IMR-90 (cell line): ENCODE results near the gene PDYN. TPM values are rescaled to one million over a fixed set of nuclear protein-coding genes. Genes with fewer than 3 reads are reported as not detected.

Experiments
- ATAC-seq: fragments of 200-7000 bp; cut with Tn5 transposase; 2 replicates; pipeline ENCODE4 v1.9.1; 2020; ENCODE audit warnings: low read depth, mild to moderate bottlenecking, moderate library complexity
- BruUV-seq: library from RNA; stranded (reverse); fragments of 400-500 nt; replicated peaks from 2 replicates; lab custom pipeline; 2021; lab: Mats Ljungman, UMichigan
- CTCF ChIA-PET: fragments of 300-600 bp; formaldehyde crosslinking; extraction: SDS; loops from one replicate; lab custom pipeline; 2021; ENCODE audit warnings: antibody characterized with exemption; lab: Yijun Ruan, JAX
- POLR2A ChIA-PET: fragments of 300-600 bp; sonication (Branson Sonifier 250); formaldehyde crosslinking; loops from one replicate; lab custom pipeline; 2022; ENCODE audit warnings: antibody characterized with exemption; ENCODE audit not compliant: unreplicated experiment; lab: Charles Lee
- DNase-seq: peaks from one replicate; pipeline ENCODE4 v3.0.0; 2013
- H2AFZ ChIP-seq: replicated peaks from 2 replicates; pipeline ENCODE3; 2013; ENCODE audit warnings: low read length, mild to moderate bottlenecking; ENCODE audit not compliant: poor library complexity
- H2AK5ac ChIP-seq: 2 replicates; pipeline ENCODE4 v1.6.1; 2013; ENCODE audit warnings: low read depth, low read length, inconsistent platforms
- H2AK9ac ChIP-seq: replicated peaks from 2 replicates; pipeline ENCODE3; 2013; ENCODE audit warnings: mild to moderate bottlenecking, low read depth, low read length, moderate library complexity; ENCODE audit not compliant: poor library complexity
- H2BK120ac ChIP-seq: 2 replicates; pipeline ENCODE4 v1.6.1; 2013; ENCODE audit warnings: low read depth, low read length, inconsistent platforms
- H2BK15ac ChIP-seq: 3 replicates; pipeline ENCODE4 v1.6.1; 2013; ENCODE audit warnings: low read depth, low read length, inconsistent platforms
- H2BK20ac ChIP-seq: 2 replicates; pipeline ENCODE4 v1.6.1; 2013; ENCODE audit warnings: low read depth, mild to moderate bottlenecking, inconsistent platforms, low read length, moderate library complexity
- H2BK5ac ChIP-seq: 2 replicates; pipeline ENCODE4 v1.6.1; 2013; ENCODE audit warnings: mild to moderate bottlenecking, low read depth, low read length, inconsistent platforms; ENCODE audit not compliant: poor library complexity, severe bottlenecking
- H3K14ac ChIP-seq: replicated peaks from 2 replicates; pipeline ENCODE4 v1.6.1; 2013; ENCODE audit warnings: low read depth, low read length, inconsistent platforms
- H3K18ac ChIP-seq: 2 replicates; pipeline ENCODE4 v1.6.1; 2013; ENCODE audit warnings: low read depth, low read length, control low read depth
- H3K23ac ChIP-seq: 2 replicates; pipeline ENCODE4 v1.6.1; 2013; ENCODE audit warnings: low read depth, low read length, inconsistent platforms
- H3K27ac ChIP-seq: 2 replicates; pipeline ENCODE4 v1.5.1; 2013; ENCODE audit warnings: mild to moderate bottlenecking, control low read depth, low read length; ENCODE audit not compliant: insufficient read depth
- H3K27me3 ChIP-seq: 2 replicates; pipeline ENCODE4 v1.6.1; 2013; ENCODE audit warnings: low read length; ENCODE audit not compliant: control insufficient read depth, insufficient read depth
- H3K36me3 ChIP-seq: 2 replicates; pipeline ENCODE4 v1.6.1; 2013; ENCODE audit warnings: low read length, mixed read lengths; ENCODE audit not compliant: control insufficient read depth, insufficient read depth
- H3K4ac ChIP-seq: 2 replicates; pipeline ENCODE4 v1.6.1; 2013; ENCODE audit warnings: low read depth, low read length, inconsistent platforms
- H3K4me1 ChIP-seq: 2 replicates; pipeline ENCODE4 v1.6.1; 2013; ENCODE audit warnings: low read length, mixed read lengths; ENCODE audit not compliant: control insufficient read depth, insufficient read depth
- H3K4me2 ChIP-seq: 2 replicates; pipeline ENCODE4 v1.6.1; 2013; ENCODE audit warnings: low read depth, mild to moderate bottlenecking, control low read depth, low read length, moderate library complexity
- H3K4me3 ChIP-seq: 2 replicates; pipeline ENCODE4 v1.5.1; 2013; ENCODE audit warnings: low read depth, mild to moderate bottlenecking, control low read depth, low read length, moderate library complexity; ENCODE audit not compliant: insufficient read depth
- H3K56ac ChIP-seq: 2 replicates; pipeline ENCODE4 v1.6.1; 2013; ENCODE audit warnings: low read length, inconsistent platforms; ENCODE audit not compliant: insufficient read depth; ENCODE audit errors: extremely low read depth
- H3K79me1 ChIP-seq, 2 experiments: 2 replicates each; pipeline ENCODE4 v1.6.1; 2013; ENCODE audit warnings: low read length in 2 of 2, inconsistent platforms in 1 of 2, low read depth in 1 of 2
- H3K9ac ChIP-seq: 2 replicates; pipeline ENCODE4 v1.6.1; 2013; ENCODE audit warnings: low read depth, low read length, control low read depth
- H3K9me1 ChIP-seq: 2 replicates; pipeline ENCODE4 v1.6.1; 2013; ENCODE audit warnings: low read length, inconsistent platforms; ENCODE audit not compliant: insufficient read depth
- H3K9me3 ChIP-seq: 2 replicates; pipeline ENCODE4 v1.6.1; 2013; ENCODE audit warnings: low read length; ENCODE audit not compliant: control insufficient read depth, insufficient read depth
- H4K20me1 ChIP-seq: 2 replicates; pipeline ENCODE4 v1.6.1; 2013; ENCODE audit warnings: low read length, inconsistent platforms; ENCODE audit not compliant: insufficient read depth
- H4K5ac ChIP-seq: 2 replicates; pipeline ENCODE4 v1.6.1; 2013; ENCODE audit warnings: mild to moderate bottlenecking, low read depth, low read length, control low read depth
- H4K8ac ChIP-seq, 2 experiments: 2 replicates each; pipeline ENCODE4 v1.6.1; 2013; ENCODE audit warnings: low read depth in 2 of 2, low read length in 2 of 2, control low read depth in 1 of 2, inconsistent platforms in 1 of 2
- H4K91ac ChIP-seq: 2 replicates; pipeline ENCODE4 v1.6.1; 2013; ENCODE audit warnings: low read depth, low read length, inconsistent platforms; ENCODE audit not compliant: insufficient read depth
- BHLHE40 ChIP-seq: fragments of 150-350 bp; IDR thresholded peaks from 2 replicates; pipeline ENCODE4 v1.6.1; 2016; ENCODE audit warnings: mild to moderate bottlenecking, low read depth, low read length
- CEBPB ChIP-seq: IDR thresholded peaks from 2 replicates; pipeline ENCODE4 v1.6.1; 2012; ENCODE audit warnings: low read depth, low read length, improper control_type of control experiment
- CHD1 ChIP-seq: IDR thresholded peaks from 2 replicates; pipeline ENCODE4 v1.6.1; 2012; ENCODE audit warnings: low read depth, low read length, improper control_type of control experiment
- CTCF ChIP-seq: conservative IDR thresholded peaks from 2 replicates; pipeline ENCODE4 v1.5.1; 2012; ENCODE audit warnings: mild to moderate bottlenecking, low read depth, low read length, improper control_type of control experiment
- FOS ChIP-seq: fragments of 150-350 bp; IDR thresholded peaks from 2 replicates; pipeline ENCODE4 v1.6.1; 2016; ENCODE audit warnings: low read depth, low read length
- MAFK ChIP-seq: IDR thresholded peaks from 2 replicates; pipeline ENCODE4 v1.6.1; 2012; ENCODE audit warnings: low read depth, low read length, improper control_type of control experiment
- MAZ ChIP-seq: IDR thresholded peaks from 2 replicates; pipeline ENCODE4 v1.6.1; 2012; ENCODE audit warnings: low read depth, mild to moderate bottlenecking, low read length, improper control_type of control experiment, moderate library complexity, borderline replicate concordance
- MXI1 ChIP-seq: IDR thresholded peaks from 2 replicates; pipeline ENCODE4 v1.6.1; 2012; ENCODE audit warnings: low read depth, mild to moderate bottlenecking, low read length, moderate library complexity, borderline replicate concordance
- NFE2L2 ChIP-seq: fragments of 150-350 bp; IDR thresholded peaks from 2 replicates; pipeline ENCODE4 v1.6.1; 2016; ENCODE audit warnings: low read depth, mild to moderate bottlenecking, low read length
- POLR2A ChIP-seq: IDR thresholded peaks from 2 replicates; pipeline ENCODE4 v1.6.1; 2012; ENCODE audit warnings: mild to moderate bottlenecking, low read depth, low read length
- RFX5 ChIP-seq: IDR thresholded peaks from 2 replicates; pipeline ENCODE4 v1.8.0; 2012; ENCODE audit warnings: low read depth, mild to moderate bottlenecking, low read length, moderate library complexity
- SMC3 ChIP-seq: fragments of 150-350 bp; IDR thresholded peaks from 2 replicates; pipeline ENCODE4 v1.6.1; 2016; ENCODE audit warnings: low read depth, mild to moderate bottlenecking, antibody characterized with exemption, low read length, moderate library complexity
- USF2 ChIP-seq: fragments of 150-350 bp; IDR thresholded peaks from 2 replicates; pipeline ENCODE4 v1.6.1; 2017; ENCODE audit warnings: mild to moderate bottlenecking, antibody characterized with exemption, low read length, low read depth
- WGBS, 2 experiments: methylation state at CpG; one replicate each; pipeline versions ENCODE4 v1.1.5 to v1.1.7; 2013; ENCODE audit warnings: missing lambda C conversion rate in 2 of 2; ENCODE audit not compliant: insufficient read length in 1 of 2; ENCODE audit errors: extremely low coverage in 2 of 2; 5-methylcytosine and 5-hydroxymethylcytosine counted together
- dilution Hi-C: fragments of 300-500 bp; cut with HindIII; formaldehyde crosslinking; loops from one replicate; pipeline ENCODE4 v1.14.3; 2018; ENCODE audit warnings: low sequenced_read_pairs; ENCODE audit not compliant: unreplicated experiment
- in situ Hi-C: fragments of 300-500 bp; cut with MboI; formaldehyde crosslinking; loops from 3 replicates; pipeline ENCODE4 v1.14.3; 2019; ENCODE audit warnings: low sequenced_read_pairs, inconsistent platforms, mixed read lengths
- intact Hi-C: fragments of 100-400 bp; cut with micrococcal nuclease; formaldehyde crosslinking; loops from 2 replicates; pipeline ENCODE4 v1.10.0; 2022
- polyA plus RNA-seq, 3 experiments: library from polyadenylated mRNA; depleted of rRNA; stranded (reverse); fragments of >200 nt; gene quantifications; 2 replicates each; pipeline ENCODE4 v1.2.3, GENCODE V29; 2012; ENCODE audit warnings: low replicate concordance in 1 of 3
- total RNA-seq: library from RNA; depleted of rRNA; stranded (reverse); fragments of >200 nt; gene quantifications from 2 replicates; pipeline ENCODE4 v1.2.3, GENCODE V29; 2012

Gene PDYN
- total and polyA plus RNA-seq, 2 of the 4 experiments (the other 2 are of a cell fraction) = not detected

DNA sequence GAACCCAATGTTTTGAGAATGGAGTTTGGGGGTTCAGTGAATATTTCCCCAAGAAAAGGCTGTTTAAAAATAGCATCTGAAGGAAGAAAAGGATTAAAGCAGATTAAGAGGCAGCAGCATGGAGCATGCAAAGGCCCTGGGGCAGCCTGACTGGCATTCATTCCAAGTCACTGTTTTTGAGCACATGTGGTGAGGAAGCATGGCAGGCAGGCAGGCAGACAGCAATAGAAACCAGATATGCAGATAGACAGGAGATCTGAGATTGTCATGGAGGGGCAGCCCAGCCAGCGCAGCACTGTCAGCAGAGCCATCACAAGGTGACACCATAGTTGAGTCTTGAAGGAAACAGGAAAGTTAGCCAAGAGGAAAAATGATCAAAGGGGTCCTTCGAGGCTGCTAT, 60.9 kb downstream of the PDYN start:
- no peak overlapping the region for H2BK20ac ChIP-seq
- intact Hi-C loops = no loop called here
- dilution Hi-C loops = no loop called here
- H3K36me3 ChIP-seq = peaks cover 23% of the 10 kb centered on the region
- peaks cover 7% of the 10 kb centered on the region for H3K9me1 ChIP-seq
- H2BK120ac ChIP-seq = no peak overlapping the region
- no peak overlapping the region for H2BK15ac ChIP-seq
- peaks cover 3% of the 10 kb centered on the region; the same call in 1 of the 2 replicates for H4K20me1 ChIP-seq
- no peak overlapping the region for H4K5ac ChIP-seq
- H3K18ac ChIP-seq = no peak overlapping the region
- H3K27me3 ChIP-seq = no peaks in the 10 kb centered on the region
- no peaks in the 10 kb centered on the region for H3K79me1 ChIP-seq
- ChIA-PET POLR2A (no interaction called here), CTCF (no interaction called here)
- H4K8ac ChIP-seq = no peak overlapping the region
- H3K4me2 ChIP-seq = no peak overlapping the region
- H2BK5ac ChIP-seq = no peak overlapping the region
- no peak overlapping the region for H4K91ac ChIP-seq
- H3K14ac ChIP-seq = no peak overlapping the region
- H3K27ac ChIP-seq = no peak overlapping the region
- H3K23ac ChIP-seq = no peak overlapping the region
- no CpG with 5 or more reads among the region's 2 CpGs for WGBS, 2 experiments
- H3K4ac ChIP-seq = no peak overlapping the region
- no peaks in the 10 kb centered on the region for H3K9me3 ChIP-seq
- peaks cover 14% of the 10 kb centered on the region for H3K4me1 ChIP-seq
- in situ Hi-C loops = no loop called here
- H3K56ac ChIP-seq = no peak overlapping the region
- H2AFZ ChIP-seq = no peak overlapping the region
- no TSS peak for BruUV-seq
- no peak overlapping the region for H3K4me3 ChIP-seq
- no peak overlapping the region for H2AK5ac ChIP-seq
- no peak overlapping the region for H3K9ac ChIP-seq
- H2AK9ac ChIP-seq = no peak overlapping the region
- no peak for TF ChIP-seq CHD1
- no peak for TF ChIP-seq POLR2A
- no peak for TF ChIP-seq BHLHE40
- TF ChIP-seq SMC3 = no peak
- no peak for TF ChIP-seq CTCF
- TF ChIP-seq MAZ = no peak
- no peak for TF ChIP-seq FOS
- TF ChIP-seq RFX5 = no peak
- TF ChIP-seq NFE2L2 = no peak
- no peak for TF ChIP-seq USF2
- no peak for TF ChIP-seq CEBPB
- TF ChIP-seq MAFK = no peak
- TF ChIP-seq MXI1 = no peak
- DNase-seq (no peak), ATAC-seq (no peak)
